HG03025 (cell line): ENCODE data around the gene RNASE4.
"Not testable (repeated sequence)": the region's sequence is repeated elsewhere in the genome, so short reads cannot be mapped to it uniquely, and the experiment has no call there.

Experiments
- ATAC-seq: cut with Tn5 transposase; IDR thresholded peaks from one replicate; pipeline ENCODE4 v1.9.1; 2021; ENCODE audit warnings: mild to moderate bottlenecking, moderate library complexity; ENCODE audit not compliant: unreplicated experiment, low FRiP score

The RNASE4 gene

GRCh38 chr14:20696764-20697163 is 12.4 kb downstream of the RNASE4 start:
- no peak for ATAC-seq

- no peak for ATAC-seq
These were observed 13.1 kb downstream of the RNASE4 start for GRCh38 chr14:20697273-20698017.

GRCh38 chr14:20698018-20698329 is 13.6 kb downstream of the RNASE4 start:
- no peak for ATAC-seq

GRCh38 chr14:20698934-20699333 is 14.6 kb downstream of the RNASE4 start:
- no peak for ATAC-seq

GRCh38 chr14:20699931-20700330 is 15.6 kb downstream of the RNASE4 start:
- ATAC-seq: no peak

- not testable (repeated sequence) for ATAC-seq
These were observed 16.6 kb downstream of the RNASE4 start for GRCh38 chr14:20700965-20701364.

GRCh38 chr14:20706657-20707355 is 22.4 kb downstream of the RNASE4 start:
- ATAC-seq: no peak

GRCh38 chr14:20707622-20708021 is 23.3 kb downstream of the RNASE4 start:
- ATAC-seq: no peak

GRCh38 chr14:20711261-20711660 is 26.9 kb downstream of the RNASE4 start:
- ATAC-seq: no peak

- ATAC-seq: no peak
These were observed 27.3 kb downstream of the RNASE4 start for GRCh38 chr14:20711685-20712084.

- no peak for ATAC-seq
These were observed 28.5 kb downstream of the RNASE4 start for GRCh38 chr14:20712904-20713303.

- no peak for ATAC-seq
These were observed 30.4 kb downstream of the RNASE4 start for GRCh38 chr14:20714593-20715250.

GRCh38 chr14:20719777-20720176 is 35.4 kb downstream of the RNASE4 start:
- ATAC-seq: no peak

GRCh38 chr14:20720741-20721140 is 36.4 kb downstream of the RNASE4 start:
- ATAC-seq: no peak

GRCh38 chr14:20722016-20722415 is 37.7 kb downstream of the RNASE4 start:
- no peak for ATAC-seq

GRCh38 chr14:20723488-20723887 is 39.1 kb downstream of the RNASE4 start:
- no peak for ATAC-seq

- ATAC-seq: not testable (repeated sequence)
These were observed 41.8 kb downstream of the RNASE4 start for GRCh38 chr14:20726121-20726520.

GRCh38 chr14:20726531-20726930 is 42.2 kb downstream of the RNASE4 start:
- no peak for ATAC-seq

- ATAC-seq: no peak
These were observed 46.5 kb downstream of the RNASE4 start for GRCh38 chr14:20730891-20731290.

- ATAC-seq: no peak
These were observed 48.1 kb downstream of the RNASE4 start for GRCh38 chr14:20732477-20732876.

- no peak for ATAC-seq
These were observed 48.7 kb downstream of the RNASE4 start for GRCh38 chr14:20732979-20733635.
